HG03439 (cell line): Measurements from ENCODE around the gene MPZL3.
"Not testable (repeated sequence)": the region's sequence is repeated elsewhere in the genome, so short reads cannot be mapped to it uniquely, and the experiment has no call there.

Experiments used
- ATAC-seq: cut with Tn5 transposase; IDR thresholded peaks from one replicate; pipeline ENCODE4 v1.9.1; 2021; ENCODE audit warnings: mild to moderate bottlenecking, moderate library complexity; ENCODE audit not compliant: unreplicated experiment

The MPZL3 gene

GRCh38 chr11:118213781-118214180 is 38.4 kb downstream of the MPZL3 start:
- no peak for ATAC-seq

GRCh38 chr11:118213201-118213600 is 39.0 kb downstream of the MPZL3 start:
- no peak for ATAC-seq

- ATAC-seq, result no peak
Observed at GRCh38 chr11:118212781-118213191, 39.4 kb downstream of the MPZL3 start.

GRCh38 chr11:118212131-118212725 is 39.9 kb downstream of the MPZL3 start:
- ATAC-seq, result no peak

- ATAC-seq, result no peak
Observed at GRCh38 chr11:118211006-118211405, 41.2 kb downstream of the MPZL3 start.

GRCh38 chr11:118210323-118210722 is 41.8 kb downstream of the MPZL3 start:
- ATAC-seq, result no peak

- no peak for ATAC-seq
Observed at GRCh38 chr11:118209033-118209432, 43.1 kb downstream of the MPZL3 start.

GRCh38 chr11:118207079-118207478 is 45.1 kb downstream of the MPZL3 start:
- no peak for ATAC-seq

- no peak for ATAC-seq
Observed at GRCh38 chr11:118206391-118207031, 45.7 kb downstream of the MPZL3 start.

- ATAC-seq, result no peak
Observed at GRCh38 chr11:118205606-118206378, 46.4 kb downstream of the MPZL3 start.

- ATAC-seq, result no peak
Observed at GRCh38 chr11:118202599-118203422, 49.4 kb downstream of the MPZL3 start.

GRCh38 chr11:118201966-118202365 is 50.2 kb downstream of the MPZL3 start:
- no peak for ATAC-seq

GRCh38 chr11:118200901-118201680 is 51.1 kb downstream of the MPZL3 start:
- no peak for ATAC-seq

- ATAC-seq, result no peak
Observed at GRCh38 chr11:118200497-118200896, 51.7 kb downstream of the MPZL3 start.

GRCh38 chr11:118199135-118199534 is 53.0 kb downstream of the MPZL3 start:
- ATAC-seq, result no peak

- no peak for ATAC-seq
Observed at GRCh38 chr11:118198370-118198769, 53.8 kb downstream of the MPZL3 start.

- no peak for ATAC-seq
Observed at GRCh38 chr11:118194835-118195627, 57.1 kb downstream of the MPZL3 start.

GRCh38 chr11:118193910-118194566 is 58.1 kb downstream of the MPZL3 start:
- ATAC-seq, result no peak

- ATAC-seq, result not testable (repeated sequence)
Observed at GRCh38 chr11:118192817-118193216, 59.3 kb downstream of the MPZL3 start.
